NOMO-1 treated with DMSO at 0.1 percent for 48 hours (cell line): ENCODE measurements around the gene UHRF1.
"Not testable (repeated sequence)": the region's sequence is repeated elsewhere in the genome, so short reads cannot be mapped to it uniquely, and the experiment has no call there.

Experiments
- DNase-seq: peaks from one replicate; lab custom pipeline; 2025; ENCODE audit not compliant: unreplicated experiment; lab: John Stamatoyannopoulos, UW

Gene UHRF1

DNA sequence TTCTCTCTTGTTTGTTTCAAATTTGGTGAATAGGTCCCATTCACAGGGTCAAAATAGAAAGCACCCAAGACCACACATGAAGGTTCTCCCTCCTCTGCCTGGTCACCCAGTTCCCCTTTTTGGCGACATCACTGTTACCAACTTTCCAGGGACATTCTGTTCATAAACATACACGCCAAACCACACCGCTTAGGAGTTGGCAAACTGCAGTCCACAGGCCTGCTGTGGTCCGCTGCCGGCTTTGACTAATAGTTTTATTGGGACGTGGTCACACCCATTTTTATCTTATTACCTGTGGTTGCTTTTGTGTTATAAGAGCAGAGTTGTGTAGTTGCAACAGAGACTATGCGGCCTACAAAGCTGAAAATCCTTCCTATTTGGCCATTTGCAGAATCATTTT is 24.2 kb downstream of the UHRF1 start:
- no peak for DNase-seq

DNA sequence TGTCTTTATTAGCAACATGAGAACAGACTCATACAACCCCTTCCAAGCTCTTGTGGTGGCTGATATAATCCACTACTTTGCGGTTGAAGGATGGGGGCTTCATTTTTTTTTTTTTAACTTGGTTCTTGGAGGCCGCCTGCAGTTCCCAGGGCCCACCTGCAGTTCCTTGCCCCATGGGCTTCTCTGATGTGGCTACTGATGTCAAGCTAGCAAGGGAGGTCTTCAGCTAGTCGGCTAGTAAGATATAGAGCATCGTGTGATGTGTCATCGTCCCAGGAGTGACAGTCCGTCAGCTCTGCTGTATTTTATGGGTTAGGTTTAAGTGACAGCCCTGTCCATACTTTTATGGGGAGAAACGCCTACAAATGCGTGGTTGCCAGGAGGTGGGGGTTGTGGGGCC is 26.1 kb downstream of the UHRF1 start:
- DNase-seq: no peak

- DNase-seq: no peak
Measured at GRCh38 chr19:4937060-4937459, 27.8 kb downstream of the UHRF1 start.

DNA sequence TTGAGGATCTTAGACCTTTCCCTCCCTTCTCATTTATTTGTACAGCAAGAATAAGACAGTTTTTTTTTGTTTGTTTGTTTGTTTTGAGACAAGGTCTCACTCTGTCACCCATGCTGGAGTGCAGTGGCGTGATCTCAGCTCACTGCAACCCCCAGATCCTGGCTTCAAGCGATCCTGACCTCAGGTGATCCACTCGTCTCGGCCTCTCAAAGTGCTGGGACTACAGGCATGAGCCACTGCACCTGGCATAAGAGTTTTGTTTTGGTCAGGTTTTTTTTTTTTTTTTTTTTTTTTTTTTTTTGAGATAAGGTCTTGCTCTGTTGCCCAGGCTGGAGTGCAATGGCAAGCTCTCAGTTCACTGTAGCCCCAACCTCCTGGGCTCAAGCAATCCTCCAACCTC is 29.2 kb downstream of the UHRF1 start:
- not testable (repeated sequence) for DNase-seq

- no peak for DNase-seq
Measured at GRCh38 chr19:4939466-4939865, 30.2 kb downstream of the UHRF1 start.

- not testable (repeated sequence) for DNase-seq
Measured at GRCh38 chr19:4941638-4942169, 32.4 kb downstream of the UHRF1 start.

DNA sequence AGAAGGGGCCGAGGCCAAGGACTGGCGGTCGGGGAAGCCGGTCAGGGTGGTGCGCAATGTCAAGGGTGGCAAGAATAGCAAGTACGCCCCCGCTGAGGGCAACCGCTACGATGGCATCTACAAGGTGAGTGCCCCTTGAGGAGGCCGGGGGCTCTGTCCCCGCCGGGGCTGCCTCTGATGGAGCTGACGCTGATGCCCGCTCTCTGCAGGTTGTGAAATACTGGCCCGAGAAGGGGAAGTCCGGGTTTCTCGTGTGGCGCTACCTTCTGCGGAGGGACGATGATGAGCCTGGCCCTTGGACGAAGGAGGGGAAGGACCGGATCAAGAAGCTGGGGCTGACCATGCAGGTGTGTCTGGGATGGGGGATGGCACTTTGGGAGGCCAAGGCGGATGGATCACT is 41.3 kb downstream of the UHRF1 start:
- DNase-seq: not testable (repeated sequence)

DNA sequence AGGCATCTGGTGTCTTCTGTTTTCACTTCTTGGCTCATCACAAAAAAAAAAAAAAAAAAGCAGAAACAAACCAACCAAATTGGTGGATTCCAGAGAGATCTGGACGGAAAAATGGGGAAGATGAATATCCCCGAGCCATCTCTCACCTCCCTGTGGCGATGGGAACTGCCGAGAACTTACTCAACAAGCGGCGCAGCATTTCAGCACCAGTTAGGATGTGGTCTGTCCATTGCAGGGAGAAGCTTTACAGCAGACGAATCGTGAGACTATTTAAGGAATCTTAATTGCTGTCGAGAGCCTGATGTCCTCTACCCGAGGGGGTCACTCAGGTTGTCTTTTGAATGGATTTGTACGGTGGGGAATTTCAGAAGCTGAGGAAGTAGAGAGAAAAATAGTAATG is 42.4 kb downstream of the UHRF1 start:
- no peak for DNase-seq

DNA sequence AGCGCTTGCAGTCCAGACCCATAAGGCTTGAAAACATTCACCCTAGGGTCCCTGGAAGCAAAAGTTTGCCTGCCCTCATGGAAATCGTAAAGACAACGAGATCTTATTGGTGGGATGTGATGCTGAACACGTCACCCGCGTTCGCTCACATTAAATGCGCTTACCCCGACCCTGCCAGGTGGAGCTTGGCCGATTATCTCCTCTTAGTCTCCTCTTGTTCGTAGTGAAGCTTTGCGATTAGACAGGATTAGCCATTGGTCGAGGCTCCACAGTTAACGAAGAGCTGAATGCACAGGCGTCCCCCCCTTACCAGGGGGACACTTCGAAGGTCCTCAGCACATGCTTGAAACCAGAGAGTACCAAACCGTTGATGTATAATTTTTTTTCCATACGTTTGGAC is 43.6 kb downstream of the UHRF1 start:
- no peak for DNase-seq

- DNase-seq: not testable (repeated sequence)
Measured at GRCh38 chr19:4954320-4955149, 45.2 kb downstream of the UHRF1 start.

DNA sequence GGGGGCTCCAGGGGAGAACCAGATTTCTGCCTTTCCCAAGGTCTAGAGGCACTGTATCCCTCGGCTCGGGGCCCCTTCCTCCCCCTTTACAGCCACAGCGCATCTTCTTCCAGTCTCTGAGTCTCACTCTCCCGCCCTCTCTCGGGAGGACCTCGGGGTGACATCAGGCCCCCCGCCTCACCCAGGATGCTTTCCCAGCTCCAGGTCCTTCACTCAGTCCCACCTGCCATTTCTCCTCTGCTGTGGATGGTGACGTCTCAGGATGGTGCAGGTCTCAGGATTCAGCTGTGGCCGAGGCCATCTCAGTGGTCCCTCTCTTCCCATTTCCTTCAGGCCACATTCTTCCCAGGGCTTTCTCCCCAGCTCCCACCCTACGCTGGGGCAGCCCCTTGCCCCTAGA is 46.0 kb downstream of the UHRF1 start:
- DNase-seq: no peak

GRCh38 chr19:4957981-4958380 is 48.7 kb downstream of the UHRF1 start:
- no peak for DNase-seq

- DNase-seq: no peak
Measured at GRCh38 chr19:4962085-4962619, 52.9 kb downstream of the UHRF1 start.

DNA sequence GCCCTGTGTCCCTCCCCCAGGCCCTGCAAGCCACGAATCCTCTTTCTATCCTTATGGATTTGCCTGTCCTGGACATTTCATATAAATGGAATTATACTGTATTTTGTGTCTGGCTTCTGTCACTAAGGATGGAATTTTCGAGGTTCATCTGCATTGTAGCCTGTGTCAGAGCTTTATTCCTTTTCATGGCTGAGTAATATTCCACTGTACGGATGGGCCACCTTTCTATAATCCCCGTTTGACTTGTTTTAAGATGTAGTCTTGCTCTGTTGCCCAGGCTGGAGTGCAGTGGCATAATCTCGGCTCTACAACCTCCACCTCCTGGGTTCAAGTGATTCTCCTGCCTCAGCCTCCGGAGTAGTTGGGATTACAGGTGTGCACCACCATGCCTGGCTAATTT is 55.8 kb downstream of the UHRF1 start:
- no peak for DNase-seq

DNA sequence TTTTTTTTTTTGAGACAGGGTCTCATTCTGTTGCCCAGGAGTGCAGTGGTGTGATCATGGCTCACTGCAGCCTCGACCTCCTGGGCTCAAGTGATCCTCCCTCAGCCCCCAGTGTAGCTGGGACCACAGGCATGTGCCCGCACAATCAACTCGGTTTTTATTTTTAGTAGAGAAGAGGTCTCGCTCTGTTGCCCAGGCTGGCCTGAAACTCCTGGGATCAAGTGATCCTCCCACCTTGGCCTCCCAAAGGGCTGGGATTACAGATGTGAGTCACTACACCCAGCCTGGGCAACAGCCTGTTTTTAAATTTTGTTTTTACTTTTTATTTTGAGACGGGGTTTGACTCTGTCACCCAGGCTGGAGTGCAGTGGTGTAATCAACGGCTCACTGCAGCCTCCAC is 57.3 kb downstream of the UHRF1 start:
- no peak for DNase-seq

GRCh38 chr19:4967738-4968461 is 58.6 kb downstream of the UHRF1 start:
- DNase-seq: peak; percentile 50

GRCh38 chr19:4968462-4969291 is 59.4 kb downstream of the UHRF1 start, which contains the start of gene KDM4B:
TSS of gene KDM4B (plus strand) at chr19:4969113. CDS start at chr19:5032891, 63,778 bp downstream.
- peak; percentile 99 for DNase-seq

GRCh38 chr19:4969292-4969771 is 60.0 kb downstream of the UHRF1 start:
- DNase-seq: no peak

DNA sequence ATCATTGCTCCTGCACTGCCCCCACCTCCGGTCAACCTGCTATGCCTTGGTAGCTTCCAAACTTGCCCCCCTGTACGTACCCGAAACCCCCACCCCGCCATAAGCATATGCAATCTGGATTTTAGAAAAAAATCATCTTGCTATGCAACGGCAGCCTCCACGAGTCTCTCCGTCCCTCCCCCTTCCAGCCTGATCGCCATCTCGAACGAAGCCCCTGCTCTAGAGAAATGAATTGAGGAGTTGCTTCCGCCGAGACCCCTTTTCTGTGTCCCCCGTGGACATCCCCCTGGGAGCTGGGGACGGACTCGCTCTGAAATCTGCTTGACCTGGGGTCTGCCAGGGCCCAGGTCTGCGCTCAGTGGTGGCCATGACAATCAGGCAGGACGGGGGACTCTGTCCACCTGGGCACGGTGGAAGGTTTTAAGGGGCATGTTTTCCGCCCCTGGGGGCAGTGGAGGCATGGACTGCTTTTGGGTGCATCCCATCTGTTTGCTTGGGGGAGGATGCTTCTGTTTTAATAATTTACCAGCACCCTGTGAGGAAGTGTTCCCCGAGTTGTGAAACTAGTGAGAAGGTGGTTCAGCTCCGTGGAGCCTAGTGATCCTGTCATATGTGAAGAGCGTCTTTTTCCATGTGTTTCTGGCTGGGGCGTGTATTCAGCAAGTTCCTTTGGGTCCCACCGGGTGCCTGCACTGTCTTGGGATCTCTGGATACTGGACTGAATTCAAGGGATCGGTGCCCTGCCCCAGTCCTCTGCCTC is 60.7 kb downstream of the UHRF1 start:
- peak; percentile 79 for DNase-seq
